Astrocyte (in vitro differentiated cells and primary cell): ENCODE data around the gene PTPRN2. TPM values are rescaled to one million over a fixed set of nuclear protein-coding genes. Genes with fewer than 3 reads are reported as not detected.

Experiments
- DNase-seq: peaks from one replicate; pipeline ENCODE4 v3.0.0-alpha.2; 2010; ENCODE audit warnings: low read depth
- FAIRE-seq: peaks from 2 replicates; lab custom pipeline; 2011; peaks lifted over from hg19 to GRCh38; lab: Jason Lieb, UNC
- H2AFZ ChIP-seq: 2 replicates; pipeline ENCODE4 v1.6.0; 2012; ENCODE audit warnings: low read depth, low read length, inconsistent platforms
- H3K27ac ChIP-seq: 2 replicates; pipeline ENCODE4 v1.5.1; 2011; ENCODE audit warnings: low read depth, low read length, inconsistent platforms
- H3K27me3 ChIP-seq: 2 replicates; pipeline ENCODE4 v1.6.0; 2011; ENCODE audit warnings: low read length, inconsistent platforms; ENCODE audit not compliant: insufficient read depth
- H3K36me3 ChIP-seq: 2 replicates; pipeline ENCODE4 v1.5.1; 2011; ENCODE audit warnings: low read length, inconsistent platforms; ENCODE audit not compliant: insufficient read depth
- H3K4me1 ChIP-seq: 2 replicates; pipeline ENCODE4 v1.5.1; 2011; ENCODE audit warnings: low read length, inconsistent platforms; ENCODE audit not compliant: insufficient read depth
- H3K4me2 ChIP-seq: 2 replicates; pipeline ENCODE4 v1.6.0; 2012; ENCODE audit warnings: low read length, inconsistent platforms
- H3K4me3 ChIP-seq: 2 replicates; pipeline ENCODE4 v1.5.1; 2011; ENCODE audit warnings: low read depth, mild to moderate bottlenecking, low read length, inconsistent platforms; ENCODE audit not compliant: insufficient read depth
- H3K79me2 ChIP-seq: 2 replicates; pipeline ENCODE4 v1.6.0; 2012; ENCODE audit warnings: mild to moderate bottlenecking, low read length, inconsistent platforms; ENCODE audit not compliant: insufficient read depth
- H3K9ac ChIP-seq: 2 replicates; pipeline ENCODE4 v1.6.0; 2012; ENCODE audit warnings: mild to moderate bottlenecking, low read length, inconsistent platforms
- H3K9me3 ChIP-seq: 2 replicates; pipeline ENCODE4 v1.5.1; 2012; ENCODE audit warnings: low read depth, mild to moderate bottlenecking, low read length, inconsistent platforms; ENCODE audit not compliant: insufficient read depth
- H4K20me1 ChIP-seq: 2 replicates; pipeline ENCODE4 v1.6.0; 2012; ENCODE audit warnings: low read length, inconsistent platforms; ENCODE audit not compliant: insufficient read depth
- H3K27ac Mint-ChIP-seq: one replicate; pipeline ENCODE4 v1.8.0; 2021; ENCODE audit warnings: mild to moderate bottlenecking, mixed read lengths; ENCODE audit not compliant: unreplicated experiment
- H3K27me3 Mint-ChIP-seq: one replicate; pipeline ENCODE4 v1.8.0; 2021; ENCODE audit warnings: low read depth, mixed read lengths; ENCODE audit not compliant: unreplicated experiment
- H3K36me3 Mint-ChIP-seq: one replicate; pipeline ENCODE4 v1.8.0; 2021; ENCODE audit warnings: low read depth, mixed read lengths; ENCODE audit not compliant: unreplicated experiment
- H3K4me1 Mint-ChIP-seq: one replicate; pipeline ENCODE4 v1.8.0; 2021; ENCODE audit warnings: low read depth, mixed read lengths; ENCODE audit not compliant: unreplicated experiment
- H3K4me3 Mint-ChIP-seq: one replicate; pipeline ENCODE4 v1.8.0; 2021; ENCODE audit warnings: mild to moderate bottlenecking, moderate library complexity, mixed read lengths; ENCODE audit not compliant: unreplicated experiment
- H3K9me3 Mint-ChIP-seq: one replicate; pipeline ENCODE4 v1.8.0; 2021; ENCODE audit warnings: mild to moderate bottlenecking, mixed read lengths; ENCODE audit not compliant: unreplicated experiment
- CTCF ChIP-seq: IDR thresholded peaks from 2 replicates; pipeline ENCODE4 v1.5.1; 2011; ENCODE audit warnings: low read depth, mild to moderate bottlenecking, inconsistent platforms, low read length, moderate library complexity; ENCODE audit not compliant: insufficient read depth
- EZH2 ChIP-seq: IDR thresholded peaks from 2 replicates; pipeline ENCODE4 v1.6.1; 2012; ENCODE audit warnings: mild to moderate bottlenecking, low read length, inconsistent platforms; ENCODE audit not compliant: insufficient read depth
- total RNA-seq: library from RNA; stranded (reverse); gene quantifications from 2 replicates; pipeline ENCODE4 v1.2.1, GENCODE V29; 2021

Gene PTPRN2
- total RNA-seq, 1 donor from 2014 or later: 0.09 TPM

GRCh38 chr7:158228131-158228530, 359.5 kb downstream of the PTPRN2 start:
- no peaks in the 10 kb centered on the region for H3K36me3 Mint-ChIP-seq
- H3K4me3 Mint-ChIP-seq: no peak overlapping the region
- Histone ChIP-seq H3K79me2 (no peaks in the 10 kb centered on the region), H3K4me3 (no peak overlapping the region), H3K27ac (no peak overlapping the region), H3K27me3 (no peaks in the 10 kb centered on the region), H4K20me1 (no peaks in the 10 kb centered on the region), H3K36me3 (no peaks in the 10 kb centered on the region), H3K4me1 (no peaks in the 10 kb centered on the region), H3K4me2 (no peak overlapping the region), H3K9ac (no peak overlapping the region), H3K9me3 (peaks cover 10% of the 10 kb centered on the region), H2AFZ (no peak overlapping the region)
- DNase-seq: no peak
- H3K4me1 Mint-ChIP-seq: no peaks in the 10 kb centered on the region
- TF ChIP-seq CTCF: no peak
- no peak for TF ChIP-seq EZH2
- no peaks in the 10 kb centered on the region for H3K27me3 Mint-ChIP-seq
- H3K27ac Mint-ChIP-seq: no peak overlapping the region
- no peak for FAIRE-seq
- H3K9me3 Mint-ChIP-seq: peaks cover 26% of the 10 kb centered on the region

GRCh38 chr7:158227258-158227984, 360.2 kb downstream of the PTPRN2 start:
- H3K9me3 Mint-ChIP-seq: peaks cover 26% of the 10 kb centered on the region
- peaks cover 10% of the 10 kb centered on the region for H3K9me3 ChIP-seq
- no peak overlapping the region for H3K27ac Mint-ChIP-seq
- no peaks in the 10 kb centered on the region for H3K36me3 ChIP-seq
- no peak for TF ChIP-seq EZH2
- FAIRE-seq (no peak), DNase-seq (no peak)
- H3K4me1 ChIP-seq: no peaks in the 10 kb centered on the region
- H3K4me3 Mint-ChIP-seq: no peak overlapping the region
- no peaks in the 10 kb centered on the region for H3K36me3 Mint-ChIP-seq
- no peaks in the 10 kb centered on the region for H3K27me3 Mint-ChIP-seq
- no peak overlapping the region for H3K27ac ChIP-seq
- no peaks in the 10 kb centered on the region for H3K27me3 ChIP-seq
- no peak overlapping the region for H3K4me3 ChIP-seq
- H4K20me1 ChIP-seq: no peaks in the 10 kb centered on the region
- no peak overlapping the region for H2AFZ ChIP-seq
- H3K4me2 ChIP-seq: no peak overlapping the region
- H3K9ac ChIP-seq: no peak overlapping the region
- no peaks in the 10 kb centered on the region for H3K79me2 ChIP-seq
- no peaks in the 10 kb centered on the region for H3K4me1 Mint-ChIP-seq

- H3K4me3 ChIP-seq: no peak overlapping the region
- FAIRE-seq (no peak), DNase-seq (no peak)
- H3K27me3 ChIP-seq: no peaks in the 10 kb centered on the region
- Mint-ChIP-seq H3K4me1 (no peaks in the 10 kb centered on the region), H3K9me3 (no peaks in the 10 kb centered on the region), H3K36me3 (no peaks in the 10 kb centered on the region), H3K27me3 (no peaks in the 10 kb centered on the region), H3K4me3 (no peak overlapping the region), H3K27ac (no peak overlapping the region)
- H3K27ac ChIP-seq: no peak overlapping the region
- TF ChIP-seq CTCF (no peak), EZH2 (no peak)
- no peaks in the 10 kb centered on the region for H3K79me2 ChIP-seq
- no peak overlapping the region for H3K9ac ChIP-seq
- no peak overlapping the region for H3K4me2 ChIP-seq
- H3K36me3 ChIP-seq: no peaks in the 10 kb centered on the region
- H2AFZ ChIP-seq: no peak overlapping the region
- H3K9me3 ChIP-seq: no peaks in the 10 kb centered on the region
- H3K4me1 ChIP-seq: no peaks in the 10 kb centered on the region
- no peaks in the 10 kb centered on the region for H4K20me1 ChIP-seq
Observed at GRCh38 chr7:158216198-158216597, 371.4 kb downstream of the PTPRN2 start.
